HG03064 (cell line): Measurements from ENCODE around the gene LSM4.

Source experiments
- ATAC-seq: cut with Tn5 transposase; IDR thresholded peaks from one replicate; pipeline ENCODE4 v1.9.1; 2021; ENCODE audit warnings: low read depth; ENCODE audit not compliant: unreplicated experiment

The LSM4 gene

GRCh38 chr19:18311502-18312091 lies 11.3 kb downstream of the LSM4 start:
- no peak for ATAC-seq

DNA sequence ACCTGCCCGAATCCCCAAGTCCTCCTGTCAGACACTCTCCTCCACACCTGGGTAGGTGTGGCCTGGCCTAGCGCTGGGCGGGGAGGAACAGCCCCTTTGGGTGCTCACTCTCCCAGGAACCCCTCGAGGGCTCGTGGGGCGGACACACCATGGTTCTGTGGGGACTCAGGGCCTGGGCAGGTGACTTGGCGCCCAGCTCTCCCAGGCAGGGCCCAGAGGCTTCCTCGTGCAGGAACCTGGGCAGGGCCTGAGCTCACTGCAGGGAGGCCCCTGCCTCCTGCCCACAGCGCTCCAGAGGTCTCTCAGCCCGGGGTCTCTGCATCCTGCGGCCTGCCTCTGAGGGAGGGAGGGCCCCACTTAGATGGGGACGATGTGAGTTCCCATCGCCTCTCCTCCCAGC lies 11.9 kb downstream of the LSM4 start:
- no peak for ATAC-seq

DNA sequence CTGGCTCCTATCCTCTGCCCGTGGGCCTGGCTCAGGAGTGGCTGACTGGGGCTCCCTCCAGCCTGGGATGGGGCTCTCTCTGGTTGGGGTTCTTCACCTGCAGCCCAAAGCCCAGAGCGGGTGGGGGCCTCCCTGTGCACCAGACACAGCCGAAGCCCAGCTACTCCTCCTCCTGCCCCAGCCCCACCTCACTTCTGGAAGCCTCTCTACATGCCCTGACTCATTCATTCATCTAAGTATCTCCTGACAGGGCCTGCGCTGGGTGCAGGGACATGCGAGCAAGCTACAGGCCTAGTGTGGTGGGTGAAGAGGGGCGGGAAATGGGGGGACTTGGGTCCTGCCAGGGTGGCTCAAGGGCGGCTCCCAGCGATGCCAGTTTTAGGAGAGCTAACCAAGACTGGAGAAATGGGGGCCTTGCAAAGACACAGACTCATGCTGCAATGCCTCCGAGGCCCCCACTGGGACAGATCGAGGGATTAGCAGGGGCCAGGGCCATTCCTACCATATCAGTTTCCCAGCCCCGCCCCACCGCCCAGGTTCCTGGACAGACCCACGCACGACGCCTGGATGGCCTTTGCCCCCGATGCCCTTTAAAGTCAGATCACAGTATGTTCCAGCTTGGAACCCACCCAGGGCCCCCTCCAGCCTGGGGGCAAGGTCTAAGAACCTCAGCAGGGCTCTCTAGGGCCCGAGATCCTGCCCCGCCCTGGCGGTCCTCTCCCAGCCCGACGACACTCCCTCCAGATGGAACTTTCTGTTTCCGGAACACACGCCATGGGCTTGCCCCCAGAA lies 12.6 kb downstream of the LSM4 start:
- no peak for ATAC-seq

GRCh38 chr19:18309525-18310064 lies 13.3 kb downstream of the LSM4 start:
- no peak for ATAC-seq

DNA sequence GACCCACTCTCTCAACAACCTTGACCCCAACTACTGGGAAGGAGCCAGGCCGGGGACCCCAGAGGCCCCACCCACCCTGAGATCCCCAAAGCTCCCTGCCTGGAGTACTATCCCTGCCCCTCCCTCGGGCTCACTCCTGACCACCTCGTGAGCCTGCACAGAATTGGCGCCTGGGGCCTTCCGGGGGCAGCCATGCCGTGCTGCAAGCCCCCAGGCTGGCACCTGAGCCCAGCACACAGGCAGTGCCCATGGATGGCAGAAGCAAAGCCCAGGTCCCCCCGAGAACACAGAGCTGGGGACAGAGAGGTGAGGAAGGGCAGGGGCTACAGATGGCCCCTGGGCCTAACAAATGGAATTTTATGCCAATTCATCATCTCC lies 13.9 kb downstream of the LSM4 start:
- ATAC-seq = no peak

DNA sequence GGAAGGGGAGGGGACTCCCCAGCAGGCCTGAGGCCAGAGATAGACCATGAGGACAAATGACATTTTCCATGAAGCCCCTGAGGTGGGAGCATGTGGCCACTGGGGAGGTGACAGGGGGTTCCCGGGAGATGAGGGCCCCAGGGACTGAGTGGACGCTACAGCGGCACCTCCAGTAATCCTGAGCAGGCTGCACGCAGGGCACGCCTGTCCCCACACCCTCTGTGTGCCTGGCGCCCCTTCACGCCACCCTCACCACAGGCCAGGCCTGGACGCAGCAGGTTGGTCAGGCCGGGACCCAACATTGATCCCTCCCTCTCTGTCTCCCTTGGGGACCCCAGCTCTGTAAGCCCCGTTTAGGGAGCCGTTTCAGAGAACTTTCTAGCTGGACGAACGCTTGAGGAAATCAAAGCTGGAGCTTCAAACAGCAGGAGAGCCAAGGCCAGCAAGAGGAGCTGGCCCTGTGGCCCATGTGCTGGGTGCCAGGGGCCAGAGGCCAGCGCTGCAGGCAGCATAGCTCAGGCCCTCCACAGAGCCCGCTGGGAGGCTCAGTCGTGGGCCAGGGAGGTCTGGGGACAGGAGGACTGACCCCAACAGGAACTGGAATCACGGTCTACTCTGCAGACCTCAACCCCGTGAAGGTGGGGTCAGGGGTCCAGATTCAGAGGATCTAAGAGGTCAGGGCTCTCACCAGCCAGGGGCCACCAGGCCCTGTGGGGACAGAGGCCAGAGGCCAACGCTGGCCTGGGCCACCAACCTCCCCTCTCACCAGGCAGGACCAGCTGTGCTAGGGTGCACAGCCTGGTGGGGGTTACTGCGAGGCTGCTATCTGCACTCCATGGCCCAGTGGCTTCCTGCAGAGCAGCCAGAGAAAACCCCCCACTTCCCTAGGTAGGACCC lies 14.6 kb downstream of the LSM4 start:
- ATAC-seq = no peak

DNA sequence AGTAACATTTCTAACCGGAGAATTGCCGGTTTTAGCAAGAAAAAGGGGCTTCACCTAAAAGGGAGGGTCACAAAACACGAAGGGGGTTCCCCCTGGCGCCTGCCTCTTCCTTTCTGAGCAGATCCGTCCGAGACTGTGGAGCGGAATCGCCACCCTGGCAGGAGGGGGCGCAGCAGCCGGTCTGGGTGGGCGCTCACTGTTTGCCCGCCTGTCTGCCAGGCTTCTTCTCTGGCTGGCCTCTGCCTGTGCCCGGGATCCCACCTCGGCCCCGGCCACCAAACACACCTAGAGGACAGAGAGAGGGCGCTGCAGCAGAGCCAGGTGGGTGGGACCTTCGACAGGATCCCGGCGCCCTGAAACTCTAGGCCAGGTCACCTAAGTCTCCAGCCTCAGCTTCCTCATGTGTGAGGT lies 15.6 kb downstream of the LSM4 start:
- ATAC-seq = no peak

GRCh38 chr19:18306888-18307260 lies 16.0 kb downstream of the LSM4 start:
- ATAC-seq = no peak

DNA sequence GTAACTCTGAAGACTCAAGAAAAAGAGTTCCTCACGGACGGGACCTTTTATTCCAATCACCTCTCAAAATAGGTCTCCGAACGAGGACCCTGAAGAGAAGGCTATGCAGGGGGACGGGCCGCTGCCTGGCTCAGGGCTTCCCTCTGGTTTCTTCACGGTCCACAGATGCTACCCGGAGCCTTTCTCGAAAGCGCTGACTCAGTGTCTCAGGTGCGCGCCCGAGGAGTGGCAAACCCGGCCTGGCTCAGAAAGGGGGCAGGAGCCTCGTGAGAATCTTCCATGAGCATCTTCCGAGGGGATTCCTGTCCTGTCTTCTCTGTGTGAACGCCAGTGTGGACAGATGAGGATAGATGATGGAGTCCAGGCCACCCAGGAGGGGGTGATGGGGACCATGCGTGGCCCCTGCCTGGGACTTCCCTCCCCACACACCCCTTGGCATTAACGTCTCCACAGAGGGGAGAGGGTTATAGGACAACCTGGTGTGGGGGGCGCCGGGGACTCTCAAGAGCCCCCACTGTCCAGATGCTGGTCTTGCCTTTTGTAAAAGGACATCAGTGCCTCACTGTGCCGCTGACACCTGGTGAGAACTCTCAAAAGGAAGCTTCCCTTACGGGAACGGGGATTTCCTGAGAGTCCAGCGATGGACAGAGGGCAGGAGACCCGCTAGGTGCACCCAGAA lies 16.5 kb downstream of the LSM4 start:
- no peak for ATAC-seq

- no peak for ATAC-seq
These were observed 18.2 kb downstream of the LSM4 start for GRCh38 chr19:18304458-18305310.

DNA sequence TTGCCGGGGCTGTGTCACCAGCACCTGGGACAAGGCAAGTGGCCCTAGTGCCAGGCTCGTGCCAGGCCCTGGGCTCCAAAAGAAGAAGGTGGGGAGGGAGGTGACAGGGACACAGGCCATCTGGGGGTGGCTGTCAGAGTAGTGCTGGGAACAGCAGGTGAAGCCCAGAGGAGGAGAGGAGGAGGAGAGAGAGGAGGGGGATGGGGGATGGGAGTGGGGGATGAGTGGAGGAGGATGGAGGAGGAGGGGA lies 18.7 kb downstream of the LSM4 start:
- no peak for ATAC-seq

DNA sequence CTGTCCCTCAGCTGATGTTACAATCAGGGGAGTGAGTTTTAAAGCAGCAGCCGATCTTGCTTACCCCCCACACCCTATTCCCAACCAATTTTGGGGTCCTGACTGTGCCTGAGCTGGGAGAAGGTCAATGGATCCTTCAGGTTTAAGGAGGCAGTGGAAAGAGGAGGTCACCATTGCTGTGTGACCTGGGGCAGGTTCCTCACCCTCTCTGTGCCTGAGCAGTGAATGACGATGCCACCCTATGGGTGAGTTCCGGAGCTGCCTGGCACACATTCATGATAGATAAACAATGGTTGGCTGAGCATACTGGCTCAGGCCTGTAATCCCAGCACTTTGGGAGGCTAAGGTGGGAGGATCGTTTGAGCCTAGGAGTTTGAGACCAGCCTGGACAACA lies 21.2 kb downstream of the LSM4 start:
- ATAC-seq = no peak

- ATAC-seq = no peak
These were observed 21.8 kb downstream of the LSM4 start for GRCh38 chr19:18300930-18301717.

DNA sequence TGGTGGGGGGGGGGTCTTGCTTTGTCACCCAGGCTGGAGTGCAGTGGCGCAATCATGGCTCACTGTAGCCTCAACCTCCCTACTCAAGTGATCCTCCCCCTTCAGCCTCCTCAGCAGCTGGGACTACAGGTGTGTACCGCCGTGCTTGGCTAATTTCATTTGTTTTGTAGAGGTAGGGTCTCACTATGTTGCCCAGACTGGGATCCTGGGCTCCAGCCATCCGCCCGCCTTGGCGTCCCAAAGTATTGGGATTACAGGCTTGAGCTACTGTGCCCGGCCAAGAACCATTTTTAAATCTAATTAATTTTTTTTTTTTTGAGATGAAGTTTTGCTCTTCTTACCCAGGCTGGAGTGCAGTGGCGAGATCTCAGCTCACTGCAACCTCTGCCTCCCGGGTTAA lies 23.2 kb downstream of the LSM4 start:
- ATAC-seq = no peak

DNA sequence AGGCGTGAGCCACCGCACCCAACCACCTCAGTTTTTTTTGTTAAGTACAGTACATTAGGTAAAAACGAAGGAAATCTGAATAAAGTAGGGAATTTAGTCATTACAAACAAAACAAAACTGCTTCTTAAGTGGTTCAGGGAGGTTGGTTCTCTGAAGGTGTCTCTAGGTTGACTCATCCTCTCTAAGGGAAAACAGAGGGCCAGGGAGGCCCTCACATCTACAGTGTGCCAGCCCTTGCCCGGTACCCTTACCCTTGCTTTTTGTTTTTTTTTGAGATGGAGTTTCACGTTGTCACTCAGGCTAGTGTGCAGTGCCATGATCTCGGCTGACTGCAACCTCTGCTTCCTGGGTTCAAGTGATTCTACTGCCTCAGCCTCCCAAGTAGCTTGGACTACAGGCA lies 24.3 kb downstream of the LSM4 start:
- ATAC-seq = no peak

DNA sequence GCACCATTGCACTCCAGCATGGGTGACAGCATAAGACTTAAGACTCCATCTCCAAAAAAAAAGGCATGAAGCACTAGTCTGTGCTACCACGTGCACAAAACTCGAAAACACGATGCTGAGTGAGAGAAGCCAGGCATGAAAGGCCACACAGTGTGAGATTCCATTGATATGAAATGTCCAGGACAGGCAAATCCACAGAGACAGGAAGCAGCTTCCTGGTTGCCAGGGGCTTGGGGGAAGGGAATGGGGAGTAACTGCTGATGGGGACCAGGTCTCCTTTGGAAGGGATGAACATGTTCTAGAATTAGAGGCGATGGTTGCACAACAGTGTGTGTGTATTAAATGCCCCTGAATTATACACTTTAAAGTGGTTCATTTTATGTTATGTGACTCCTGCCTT lies 25.6 kb downstream of the LSM4 start:
- ATAC-seq = no peak

GRCh38 chr19:18295034-18295451 lies 27.8 kb downstream of the LSM4 start:
- ATAC-seq = no peak

DNA sequence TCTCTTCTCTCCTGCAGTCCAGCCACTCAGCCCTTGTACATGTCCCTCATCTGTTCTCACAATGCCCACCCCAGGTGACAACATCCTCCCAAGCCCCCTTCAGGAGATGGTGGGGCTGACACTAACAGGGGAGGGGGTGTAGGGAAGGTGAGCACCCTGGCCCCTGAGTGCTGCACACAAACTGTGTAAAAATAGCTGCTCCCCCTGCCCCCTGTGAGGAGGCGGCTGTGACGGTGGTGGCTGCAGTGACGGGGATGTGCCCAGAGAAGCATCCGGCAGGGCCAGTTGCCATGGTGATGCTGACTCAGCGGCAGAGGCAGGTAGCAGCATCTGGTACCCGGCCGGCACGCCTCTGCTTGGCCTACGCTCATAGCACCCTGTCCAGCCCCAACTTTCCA lies 28.4 kb downstream of the LSM4 start:
- ATAC-seq = no peak
